GF-D8 (cell line): ENCODE results near the gene LGR6.
"Not testable (repeated sequence)": the region's sequence is repeated elsewhere in the genome, so short reads cannot be mapped to it uniquely, and the experiment has no call there.

Source experiments
- DNase-seq: peaks from one replicate; lab custom pipeline; 2025; lab: John Stamatoyannopoulos, UW

LGR6 gene

GRCh38 chr1:202179828-202180750 lies 13.5 kb upstream of the LGR6 start:
- no peak for DNase-seq

DNA sequence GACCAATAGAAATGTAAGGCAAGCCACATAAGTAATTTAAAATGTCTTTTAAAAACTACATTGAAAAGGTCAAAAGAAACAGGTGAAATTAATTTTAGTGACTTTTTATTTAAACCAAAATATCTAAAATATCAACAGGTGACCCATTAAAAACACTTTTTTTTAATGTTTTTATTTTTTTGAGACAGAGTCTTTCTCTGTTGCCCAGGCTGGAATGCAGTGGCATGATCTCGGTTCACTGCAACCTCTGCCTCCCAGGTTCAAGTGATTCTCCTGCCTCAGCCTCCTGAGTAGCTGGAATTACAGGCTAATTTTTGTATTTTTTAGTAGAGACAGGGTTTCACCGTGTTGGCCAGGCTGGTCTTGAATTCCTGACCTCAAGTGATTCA lies 12.9 kb upstream of the LGR6 start:
- DNase-seq: not testable (repeated sequence)

DNA sequence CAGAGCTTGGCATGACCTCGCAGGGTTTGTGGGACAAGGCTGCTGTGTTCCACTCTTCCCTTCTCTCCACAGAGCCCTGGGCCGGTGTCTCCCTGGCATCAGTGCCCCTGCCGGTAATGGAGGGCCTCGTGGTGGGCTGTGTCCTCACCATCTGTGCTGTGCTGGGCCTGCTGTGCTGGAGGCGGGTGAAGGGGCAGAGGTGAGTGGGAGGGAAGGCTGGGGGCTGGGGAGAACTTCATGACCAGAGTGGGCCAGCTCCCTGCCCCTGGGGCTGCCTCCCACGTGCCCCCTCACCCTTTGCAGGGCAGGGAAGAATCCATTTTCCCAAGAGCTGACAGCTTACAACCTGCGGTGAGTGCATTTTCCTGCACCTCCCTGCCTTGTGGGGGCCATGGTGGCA lies 12.0 kb upstream of the LGR6 start:
- no peak for DNase-seq

GRCh38 chr1:202182040-202182877 lies 11.3 kb upstream of the LGR6 start:
- no peak for DNase-seq

DNA sequence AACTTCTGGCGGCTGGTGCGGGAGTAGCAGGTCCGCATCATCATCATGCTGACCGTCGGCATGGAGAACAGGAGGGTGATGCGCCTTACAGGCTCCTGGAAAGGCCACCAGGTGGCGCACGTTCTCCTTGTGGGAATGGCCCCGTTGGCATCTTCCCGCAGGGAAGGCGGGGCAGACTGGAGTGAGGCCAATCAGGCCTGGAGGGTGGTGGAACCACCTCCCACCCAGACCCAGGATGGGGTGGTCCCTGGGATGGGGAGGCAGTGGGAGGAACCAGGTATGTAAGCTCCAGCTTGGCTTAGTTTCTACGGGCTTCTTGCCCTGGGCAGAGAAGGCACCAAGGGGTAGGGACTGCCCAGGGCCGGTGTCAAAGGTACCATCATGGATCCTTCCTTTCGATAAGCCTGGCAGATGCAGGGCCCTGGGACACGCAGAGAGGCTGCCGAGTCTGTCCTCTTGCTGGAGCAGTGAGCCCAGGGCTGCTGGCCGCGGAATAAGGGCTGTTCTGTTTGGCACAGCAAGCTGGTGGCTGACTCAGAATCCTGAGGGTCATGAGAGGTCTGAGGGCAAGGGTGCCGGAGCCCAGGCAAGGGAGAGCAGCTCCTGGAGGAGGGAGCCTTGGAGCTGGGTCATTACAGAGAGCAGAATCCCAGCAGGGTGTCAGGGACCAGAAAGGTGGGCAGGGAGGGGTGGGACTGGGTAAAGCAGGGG lies 8.7 kb upstream of the LGR6 start:
- peak; percentile 36 for DNase-seq

DNA sequence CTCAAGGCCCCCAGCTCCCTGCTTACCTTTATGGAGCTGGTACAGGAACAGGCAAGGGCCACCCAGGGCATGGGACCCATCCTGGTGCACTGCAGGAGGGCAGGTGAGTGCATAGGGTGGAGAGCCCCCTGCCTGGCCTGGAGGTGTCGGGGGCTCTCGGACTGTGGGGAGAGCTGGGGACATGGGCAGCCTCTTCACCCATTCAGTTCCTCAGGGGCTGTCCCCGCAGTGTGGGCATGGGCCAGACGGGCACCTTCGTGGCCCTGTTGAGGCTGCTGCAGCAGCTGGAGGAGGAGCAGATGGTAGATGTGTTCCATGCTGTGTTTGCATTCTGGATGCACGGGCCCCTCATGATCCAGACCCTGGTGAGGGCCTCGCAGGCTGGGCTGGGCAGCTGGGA lies 7.3 kb upstream of the LGR6 start:
- no peak for DNase-seq

- no peak for DNase-seq
Measured at GRCh38 chr1:202187041-202187671, 6.4 kb upstream of the LGR6 start.

DNA sequence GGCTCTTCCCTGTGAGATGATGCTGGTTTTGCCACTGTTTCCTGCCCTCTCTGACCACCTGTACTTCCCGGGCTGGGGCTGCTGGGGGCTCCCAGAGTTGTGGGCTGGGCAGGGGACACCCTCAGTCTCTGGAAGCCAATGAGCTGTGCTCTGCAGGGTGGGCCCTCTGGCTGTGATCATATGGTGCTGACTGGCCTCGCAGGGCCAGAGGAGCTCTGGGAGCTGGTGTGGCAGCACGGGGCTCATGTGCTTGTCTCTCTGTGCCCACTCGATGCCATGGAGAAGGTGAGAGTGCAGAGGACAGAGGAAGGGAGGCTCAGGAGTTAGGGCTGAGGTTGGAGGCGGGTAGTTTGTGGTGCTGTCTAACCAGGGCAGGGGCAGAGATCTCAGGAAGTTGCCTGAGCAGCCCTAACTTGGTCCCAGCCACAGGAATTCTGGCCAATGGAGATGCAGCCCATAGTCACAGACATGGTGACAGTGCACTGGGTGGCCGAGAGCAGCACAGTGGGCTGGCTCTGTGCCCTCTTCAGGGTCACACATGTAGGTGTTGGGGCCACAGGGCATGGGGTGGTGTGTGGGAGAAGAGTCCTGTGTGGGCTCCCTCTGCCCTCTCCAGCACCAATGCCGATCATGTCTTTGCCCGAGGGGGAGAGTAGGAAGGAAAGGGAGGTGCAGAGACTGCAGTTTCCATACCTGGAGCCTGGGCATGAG lies 5.7 kb upstream of the LGR6 start:
- no peak for DNase-seq

DNA sequence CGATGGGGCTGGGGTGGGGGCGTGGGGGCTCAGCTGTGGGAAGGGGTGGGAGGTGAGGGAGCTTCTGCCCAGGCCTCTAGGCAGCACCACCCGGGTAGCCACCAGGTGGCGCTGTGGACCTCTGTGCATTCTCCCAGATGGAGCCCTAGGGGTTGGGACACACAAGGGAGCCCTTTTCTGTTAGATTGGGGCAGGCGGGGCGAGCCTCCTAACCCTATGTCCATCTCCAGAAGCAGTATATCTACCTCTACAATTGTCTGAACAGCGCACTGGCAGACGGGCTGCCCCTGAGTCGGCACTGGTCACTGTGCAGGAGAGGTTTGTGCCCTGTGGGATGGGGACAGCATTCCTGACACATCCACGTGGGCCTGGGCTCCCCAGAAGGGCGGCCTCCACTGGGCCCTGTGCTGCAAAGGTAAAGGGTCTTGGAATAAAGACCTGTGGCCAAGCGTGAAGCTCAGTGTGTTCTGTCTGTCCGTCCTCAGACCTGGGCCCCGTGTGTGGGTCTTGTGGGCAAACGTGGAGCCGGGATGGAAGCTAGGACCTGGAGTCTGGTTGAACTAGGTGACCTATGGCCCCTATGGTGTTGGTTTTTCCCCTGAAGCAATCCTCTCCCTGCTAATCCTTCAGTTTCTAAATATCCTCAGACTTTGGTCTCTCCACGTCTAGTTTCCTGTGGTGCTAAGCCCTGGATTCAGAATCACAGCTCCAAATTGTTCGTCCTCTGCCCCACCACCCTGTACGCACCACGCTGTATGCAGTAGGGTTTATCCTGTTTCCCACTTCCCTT lies 4.4 kb upstream of the LGR6 start:
- DNase-seq: no peak

DNA sequence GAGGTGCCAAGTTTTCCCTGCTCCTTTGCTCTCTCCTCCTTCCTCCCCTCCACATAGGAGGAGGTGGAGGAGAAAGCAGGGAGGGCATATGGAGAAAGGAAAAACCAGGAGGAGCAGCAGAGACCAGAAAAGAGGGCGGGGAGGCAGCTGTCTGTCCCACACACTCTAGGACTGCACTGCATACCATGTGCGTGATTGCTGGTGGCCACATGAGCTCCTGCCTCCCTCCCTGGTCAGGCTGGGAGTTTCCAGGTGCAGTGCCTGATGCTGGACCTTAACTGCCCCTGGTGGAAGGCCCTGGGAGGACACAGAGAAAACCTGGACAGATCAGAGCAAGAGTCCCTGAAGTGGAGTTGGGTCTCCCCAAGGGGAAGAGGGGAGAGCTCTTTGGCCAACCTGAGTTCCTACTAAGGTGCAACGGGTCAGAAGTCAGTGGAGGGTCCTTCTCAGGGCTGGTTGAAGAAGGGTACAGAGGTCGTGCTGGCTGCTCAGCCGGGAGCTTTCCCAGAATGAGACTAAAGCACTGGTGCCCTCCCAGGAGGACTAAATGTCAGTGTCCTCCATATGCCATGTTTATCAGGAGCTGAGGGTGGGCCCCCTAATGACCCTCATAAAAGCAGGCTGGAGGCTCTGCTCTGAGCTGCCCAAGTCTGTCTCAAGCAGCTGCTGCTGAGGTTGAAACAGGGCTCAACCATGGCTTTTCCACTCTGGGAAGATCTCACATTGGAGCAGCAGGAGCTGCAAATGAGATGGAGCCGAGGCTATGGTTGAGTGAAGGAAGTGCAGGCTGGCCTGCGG lies 3.5 kb upstream of the LGR6 start:
- DNase-seq: no peak

DNA sequence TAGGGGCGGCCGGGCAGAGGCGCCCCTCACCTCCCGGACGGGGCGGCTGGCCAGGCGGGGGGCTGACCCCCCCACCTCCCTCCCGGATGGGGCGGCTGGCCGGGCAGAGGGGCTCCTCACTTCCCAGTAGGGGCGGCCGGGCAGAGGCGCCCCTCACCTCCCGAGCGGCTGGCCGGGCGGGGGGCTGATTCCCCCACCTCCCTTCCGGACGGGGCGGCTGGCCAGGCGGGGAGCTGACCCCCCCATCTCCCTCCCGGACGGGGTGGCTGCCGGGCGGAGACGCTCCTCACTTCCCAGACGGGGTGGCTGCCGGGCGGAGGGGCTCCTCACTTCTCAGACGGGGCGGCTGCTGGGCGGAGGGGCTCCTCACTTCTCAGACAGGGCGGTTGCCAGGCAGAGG lies 2.2 kb upstream of the LGR6 start:
- not testable (repeated sequence) for DNase-seq

- DNase-seq: no peak
Measured at GRCh38 chr1:202192770-202193613, 607 bp upstream of the LGR6 start.

DNA sequence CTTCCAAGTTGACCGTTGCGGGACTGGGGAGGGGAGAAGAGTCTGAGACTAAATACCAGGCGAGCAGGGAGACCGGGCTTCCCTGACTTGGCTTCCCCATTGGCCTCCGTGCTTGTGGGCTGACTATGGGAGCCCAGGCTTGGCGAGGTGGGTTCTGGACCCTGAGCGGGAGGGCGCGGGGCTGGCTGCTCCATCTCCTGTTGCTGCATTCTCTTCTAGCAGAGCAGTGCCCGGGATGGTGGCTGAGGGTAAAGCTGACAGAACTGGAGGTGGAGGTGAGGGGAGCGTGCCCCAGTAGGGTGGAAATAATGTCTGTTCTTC lies 689 bp downstream of the LGR6 start:
- DNase-seq: no peak

DNA sequence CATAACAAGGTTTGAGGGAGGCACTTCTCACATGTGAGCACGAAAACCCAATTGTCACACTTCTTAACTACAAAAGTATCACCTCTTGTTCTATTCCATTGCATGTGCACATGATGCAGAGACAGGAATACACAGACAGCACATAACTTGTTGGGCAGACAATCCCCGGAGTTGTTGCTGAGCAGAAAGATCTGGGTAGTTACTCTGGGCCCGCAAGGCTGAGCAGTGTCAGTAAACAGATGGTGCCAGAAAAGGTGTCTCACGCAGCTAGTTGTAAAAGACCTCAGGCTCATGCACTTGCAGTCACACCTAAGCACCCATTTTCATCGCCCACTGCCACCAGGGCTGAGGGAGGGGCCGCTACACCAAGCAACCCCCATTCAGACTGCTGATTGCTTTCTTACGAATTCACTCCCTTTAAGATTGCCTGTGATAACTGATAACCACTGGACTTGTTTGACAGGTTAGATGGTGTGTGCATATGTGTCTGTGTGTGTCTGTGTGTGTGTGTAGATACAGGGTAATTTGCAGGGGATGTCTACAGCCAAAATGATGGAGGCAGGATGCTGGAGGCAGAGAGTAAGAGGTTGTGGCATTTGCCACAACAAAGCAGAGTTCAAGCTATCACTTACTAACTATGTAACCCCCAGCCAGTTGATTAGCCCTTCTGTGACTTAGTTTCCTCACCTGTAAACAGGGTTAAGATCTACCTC lies 4.2 kb downstream of the LGR6 start:
- DNase-seq: no peak

DNA sequence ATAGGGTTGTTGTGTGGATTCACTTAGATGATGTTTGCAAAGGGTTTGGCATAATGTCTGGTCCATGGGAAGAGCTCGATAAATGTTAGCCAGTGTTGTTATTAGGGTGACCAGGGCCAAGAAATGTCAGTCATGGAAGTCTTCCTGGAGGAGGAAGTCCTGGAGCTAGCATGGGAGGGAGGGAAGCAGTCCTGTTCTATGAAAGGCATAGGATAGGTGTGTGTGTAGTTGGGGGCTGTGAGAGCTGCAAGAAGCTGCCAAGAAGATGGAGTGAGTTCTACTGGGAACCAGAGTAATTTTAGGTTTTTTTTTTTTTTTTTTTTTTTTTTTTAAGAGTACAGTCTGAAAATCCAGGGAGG lies 4.7 kb downstream of the LGR6 start:
- no peak for DNase-seq

DNA sequence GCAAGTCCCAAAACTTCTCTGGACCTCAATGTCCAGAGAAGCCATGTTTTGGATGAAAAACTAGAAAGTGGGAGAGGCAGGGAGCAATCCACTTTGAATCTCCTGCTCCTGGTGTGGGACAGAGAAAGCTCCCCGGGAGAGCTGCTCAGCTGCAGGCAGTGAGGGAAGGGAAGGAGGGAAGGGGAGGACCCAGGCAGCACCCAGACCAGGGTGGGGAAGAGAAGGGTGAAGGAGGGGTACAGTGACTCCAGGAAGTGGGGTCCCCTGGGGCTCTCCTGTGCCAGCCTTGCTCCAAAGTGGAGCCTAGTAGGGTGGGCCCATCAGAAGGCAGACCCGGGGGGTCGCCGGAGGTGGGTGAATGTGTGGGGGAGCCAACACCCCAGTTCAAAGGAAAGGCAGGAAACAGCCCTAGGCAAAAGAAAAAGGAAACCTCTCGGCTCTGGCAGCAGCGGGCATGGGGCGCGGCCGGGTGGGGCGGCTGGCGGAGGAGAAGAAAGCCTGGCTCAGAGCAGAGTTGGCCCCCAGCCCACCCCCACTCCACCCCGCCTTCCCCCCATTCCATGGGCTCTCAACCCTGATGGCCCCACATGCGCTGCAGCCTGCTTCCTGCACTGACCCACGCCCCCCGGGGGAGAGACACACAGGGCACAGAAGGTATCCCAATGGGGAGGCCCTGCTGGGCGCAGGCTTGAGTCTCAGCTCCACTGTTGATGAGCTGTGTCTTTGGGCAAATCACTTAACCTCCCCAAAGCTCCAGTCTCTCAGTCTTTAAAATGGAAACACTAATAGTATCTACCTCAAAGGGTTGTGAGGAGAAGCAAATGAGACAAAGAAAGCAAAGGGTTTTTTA lies 5.7 kb downstream of the LGR6 start:
- DNase-seq: no peak

- no peak for DNase-seq
Measured at GRCh38 chr1:202200112-202200548, 6.5 kb downstream of the LGR6 start.
